SJSA1 (cell line): ENCODE results near the gene IL17B. TPM values are rescaled to one million over a fixed set of nuclear protein-coding genes. Genes with fewer than 3 reads are reported as not detected.
A peak's percentile ranks its signal among the peaks of the same experiment; 100 is the strongest.

Experiments
- DNase-seq, 2 experiments: peaks; one replicate each; pipeline ENCODE4 v3.0.0-alpha.2; 2015 to 2020; ENCODE audit warnings: low spot score in 2 of 2, low read depth in 1 of 2
- H3K27ac ChIP-seq: fragments of 250-450 bp; sonication (Bioruptor Pico); 2 replicates; pipeline ENCODE4 v1.5.1; 2020; ENCODE audit warnings: mild to moderate bottlenecking, moderate library complexity
- H3K27me3 ChIP-seq: fragments of 250-450 bp; sonication (Bioruptor Pico); replicated peaks from 2 replicates; pipeline ENCODE4 v1.5.1; 2020; ENCODE audit warnings: mild to moderate bottlenecking, moderate library complexity
- H3K36me3 ChIP-seq: fragments of 250-450 bp; sonication (Bioruptor Pico); 2 replicates; pipeline ENCODE4 v1.5.1; 2020; ENCODE audit warnings: mild to moderate bottlenecking
- H3K4me1 ChIP-seq: fragments of 250-450 bp; sonication (Bioruptor Pico); replicated peaks from 2 replicates; pipeline ENCODE4 v1.6.1; 2021; ENCODE audit warnings: mild to moderate bottlenecking
- H3K4me3 ChIP-seq: fragments of 250-450 bp; sonication (Bioruptor Pico); 2 replicates; pipeline ENCODE4 v1.5.1; 2020; ENCODE audit warnings: mild to moderate bottlenecking
- H3K9me3 ChIP-seq: fragments of 250-450 bp; sonication (Bioruptor Pico); replicated peaks from 2 replicates; pipeline ENCODE4 v1.5.1; 2020; ENCODE audit warnings: mild to moderate bottlenecking
- total RNA-seq: library from RNA; depleted of rRNA; stranded (reverse); fragments of >200 nt; shearing (Covaris generic); gene quantifications from 2 replicates; pipeline ENCODE4 v1.2.3, GENCODE V29; 2014

Gene IL17B
- total RNA-seq, 1 experiment from 2014 or later = 1.00 TPM

DNA sequence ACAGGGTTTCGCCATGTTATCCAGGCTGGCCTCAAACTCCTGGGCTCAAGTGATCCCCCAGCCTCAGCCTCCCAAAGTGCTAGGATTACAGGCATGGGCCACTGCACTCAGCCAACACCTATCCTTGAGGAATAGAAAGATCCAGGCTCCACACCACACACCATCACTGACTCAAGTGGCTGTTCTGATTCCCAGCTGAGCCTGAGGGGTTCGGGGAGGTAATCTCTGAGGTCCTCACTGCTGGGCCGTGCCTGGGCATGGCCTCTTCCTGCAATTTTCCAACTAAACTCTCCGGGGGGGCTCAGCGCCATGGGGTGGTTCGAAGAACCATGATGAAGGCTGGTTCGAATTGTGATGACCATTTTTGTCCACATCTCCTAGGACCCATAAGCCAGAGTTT is 31.0 kb upstream of the IL17B start:
- no peaks in the 10 kb centered on the region for H3K9me3 ChIP-seq
- H3K36me3 ChIP-seq = peaks cover 76% of the 10 kb centered on the region
- no peaks in the 10 kb centered on the region for H3K27me3 ChIP-seq
- peaks cover 93% of the 10 kb centered on the region for H3K4me1 ChIP-seq
- H3K27ac ChIP-seq = no peak overlapping the region
- H3K4me3 ChIP-seq = no peak overlapping the region
- DNase-seq = no peak

DNA sequence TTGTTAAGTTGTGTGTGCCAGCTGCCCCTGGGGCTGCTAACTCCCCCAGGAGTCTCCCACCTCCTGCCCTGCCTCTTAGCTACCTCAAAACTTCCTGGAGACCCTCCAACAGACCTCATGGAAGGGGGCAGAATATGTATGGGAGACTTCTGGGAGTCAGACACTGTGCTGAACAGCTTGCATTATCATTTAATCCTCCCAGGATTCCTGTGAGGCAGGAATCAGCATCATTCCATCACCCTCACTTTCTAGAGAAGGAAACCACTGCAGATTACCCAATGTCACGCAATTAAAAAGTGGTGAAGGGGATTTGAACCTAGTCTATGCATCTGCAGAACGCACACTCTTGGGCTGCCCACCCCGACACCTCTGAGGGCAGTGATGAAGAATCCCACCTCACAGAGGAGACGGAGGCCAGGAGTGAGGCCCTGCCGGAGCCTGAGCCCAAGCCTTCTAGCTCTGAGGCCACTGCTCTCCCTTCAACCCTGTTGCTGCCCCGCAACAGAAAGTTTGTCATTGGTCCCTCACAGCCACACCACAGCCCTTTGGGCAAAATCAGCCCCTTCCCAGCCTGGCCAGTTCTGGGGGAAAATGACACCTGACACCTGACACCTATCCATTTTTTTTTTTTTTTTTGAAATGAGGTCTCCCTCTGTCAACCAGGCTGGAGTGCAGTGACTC is 30.3 kb upstream of the IL17B start:
- peaks cover 70% of the 10 kb centered on the region for H3K36me3 ChIP-seq
- no peaks in the 10 kb centered on the region for H3K27me3 ChIP-seq
- peak overlapping the region; percentile 52 for H3K4me3 ChIP-seq
- no peak for DNase-seq
- no peak overlapping the region for H3K27ac ChIP-seq
- H3K9me3 ChIP-seq = no peaks in the 10 kb centered on the region
- H3K4me1 ChIP-seq = peaks cover 93% of the 10 kb centered on the region

- peaks cover 60% of the 10 kb centered on the region for H3K36me3 ChIP-seq
- peaks cover 93% of the 10 kb centered on the region for H3K4me1 ChIP-seq
- no peak overlapping the region for H3K27ac ChIP-seq
- H3K4me3 ChIP-seq = peak overlapping the region; percentile 52
- H3K9me3 ChIP-seq = no peaks in the 10 kb centered on the region
- H3K27me3 ChIP-seq = no peaks in the 10 kb centered on the region
- DNase-seq = no peak
Measured at GRCh38 chr5:149408252-149409099, 29.4 kb upstream of the IL17B start.

DNA sequence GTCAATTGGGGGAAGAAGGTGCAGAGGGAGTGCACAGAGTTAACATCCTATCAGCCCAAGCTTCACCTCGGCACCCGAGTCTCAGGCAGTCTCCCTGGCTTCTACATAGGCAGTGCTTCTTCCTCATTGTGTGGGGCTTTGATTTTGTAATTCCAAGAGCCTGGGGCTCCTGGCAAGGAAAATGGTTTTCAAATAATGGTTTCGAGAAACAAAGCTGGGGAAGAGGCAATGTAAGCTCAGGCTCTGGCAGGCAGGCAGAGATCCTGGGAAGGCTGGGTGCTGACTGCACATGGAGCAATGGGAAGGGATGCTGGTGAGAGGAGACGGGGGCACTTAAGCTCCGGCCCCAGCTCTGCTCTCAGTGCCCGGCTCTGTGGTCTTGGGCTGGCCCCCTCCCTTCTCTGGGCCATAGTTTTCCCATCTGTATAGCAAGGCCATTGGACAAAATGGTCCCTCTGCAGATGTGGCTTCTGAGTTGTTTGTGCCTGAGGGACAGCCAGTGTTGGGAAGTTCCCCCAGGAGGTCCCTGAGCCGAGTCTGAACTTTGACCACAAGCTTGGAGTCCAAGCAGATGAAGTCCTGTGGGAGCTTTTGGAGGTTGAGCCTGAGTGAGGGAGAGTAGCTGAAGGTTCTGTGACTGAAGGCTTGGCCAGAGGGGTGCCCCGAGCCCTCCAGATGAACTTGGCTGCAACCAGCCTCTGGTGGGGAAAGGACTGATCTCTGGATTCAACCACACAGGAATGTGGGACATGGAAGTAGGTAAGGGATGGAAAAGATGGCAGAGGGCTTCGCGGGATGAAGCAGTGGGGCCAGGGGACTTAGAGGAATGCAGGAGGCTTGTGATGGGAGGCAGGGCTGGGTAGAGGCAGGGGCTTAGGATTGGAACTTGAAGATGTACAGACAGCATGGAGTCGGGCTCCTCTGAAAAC is 28.5 kb upstream of the IL17B start:
- Histone ChIP-seq H3K27me3 (no peaks in the 10 kb centered on the region), H3K9me3 (no peaks in the 10 kb centered on the region), H3K27ac (peak overlapping the region; percentile 89), H3K4me3 (peak overlapping the region; percentile 52), H3K4me1 (peaks cover 96% of the 10 kb centered on the region), H3K36me3 (peaks cover 52% of the 10 kb centered on the region)
- peak in 1 of 2 experiments; percentile 61 for DNase-seq

GRCh38 chr5:149406979-149407306 is 27.9 kb upstream of the IL17B start:
- Histone ChIP-seq H3K9me3 (no peaks in the 10 kb centered on the region), H3K36me3 (peaks cover 45% of the 10 kb centered on the region), H3K4me3 (peak overlapping the region; percentile 52), H3K27ac (peak overlapping the region; percentile 89), H3K27me3 (no peaks in the 10 kb centered on the region), H3K4me1 (peaks cover 97% of the 10 kb centered on the region)
- DNase-seq = no peak

DNA sequence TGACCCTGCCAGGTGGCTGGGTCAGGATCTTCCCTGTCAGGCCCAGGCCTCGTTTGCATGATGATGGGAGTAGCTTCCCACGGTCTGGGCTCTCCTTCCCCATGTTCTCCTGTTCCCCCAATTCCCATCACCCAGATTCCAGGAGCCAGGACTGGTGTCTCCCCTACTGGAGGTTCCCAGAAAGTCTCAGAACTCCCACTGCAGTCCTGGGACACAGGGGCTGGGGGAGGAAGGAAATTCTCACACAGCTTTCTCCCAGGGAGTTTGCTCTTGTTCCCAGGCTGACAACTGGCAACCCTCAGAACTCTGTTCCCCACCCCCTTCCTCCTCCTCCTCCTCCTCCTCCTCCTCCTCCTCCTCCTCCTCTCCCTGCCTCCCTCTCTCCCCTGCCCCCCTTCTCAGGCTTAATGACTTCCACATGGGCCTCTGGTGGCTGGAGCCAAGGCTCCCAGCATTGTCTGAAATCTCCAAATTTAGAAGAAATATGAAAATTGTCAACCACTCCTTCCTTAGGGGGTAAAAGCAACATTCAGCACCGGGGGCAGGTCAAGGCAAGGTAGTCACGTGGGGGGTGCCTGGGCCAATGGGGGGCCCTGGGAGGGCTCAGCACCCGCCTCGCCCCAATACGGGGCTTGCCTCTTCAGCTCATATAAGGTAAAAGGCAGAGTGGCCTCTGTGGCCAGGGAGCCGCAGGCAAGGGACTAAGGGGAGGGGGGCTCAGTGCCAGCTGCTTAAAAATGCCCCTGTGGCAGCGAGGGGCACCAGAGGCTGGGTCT is 27.3 kb upstream of the IL17B start:
- H3K36me3 ChIP-seq = peaks cover 40% of the 10 kb centered on the region
- peak; percentile 94 to 96 for DNase-seq
- no peaks in the 10 kb centered on the region for H3K9me3 ChIP-seq
- peak overlapping the region; percentile 52 for H3K4me3 ChIP-seq
- peak overlapping the region; percentile 89 for H3K27ac ChIP-seq
- H3K4me1 ChIP-seq = peaks cover 93% of the 10 kb centered on the region
- no peaks in the 10 kb centered on the region for H3K27me3 ChIP-seq

DNA sequence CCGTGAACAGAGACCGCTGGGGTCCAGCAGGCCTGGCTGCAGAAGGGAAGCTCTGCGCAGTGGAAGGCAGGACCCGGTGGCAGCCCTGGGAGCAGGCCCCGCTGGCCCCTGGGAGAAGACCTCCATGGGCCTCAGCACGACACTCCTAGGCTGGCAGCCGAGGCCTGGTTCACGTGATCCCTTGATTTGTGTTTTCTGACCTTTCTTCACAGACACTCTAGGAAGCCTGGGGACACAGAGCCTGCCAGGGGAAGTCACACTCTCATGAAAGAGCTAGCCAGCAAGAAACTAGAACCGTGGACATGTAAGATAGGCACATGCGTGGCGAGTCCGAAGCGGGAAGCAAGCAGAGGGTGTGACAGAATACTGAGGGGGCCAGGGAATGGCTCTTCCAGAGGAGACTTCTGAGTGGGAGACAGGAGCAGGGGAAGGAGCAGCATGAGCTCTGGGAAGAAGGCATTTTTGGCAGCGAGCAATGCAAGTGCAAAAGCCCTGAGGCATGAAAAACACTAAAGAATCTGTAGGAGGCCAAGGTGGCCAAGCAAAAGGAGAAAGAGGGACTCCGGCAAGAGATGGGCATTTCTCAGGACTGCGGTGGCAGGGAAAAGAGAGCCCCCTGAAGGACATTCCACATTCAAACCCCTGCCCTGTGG is 26.6 kb upstream of the IL17B start:
- H3K27ac ChIP-seq = peak overlapping the region; percentile 89
- peak in 1 of 2 experiments; percentile 55 for DNase-seq

GRCh38 chr5:149404746-149405549 is 25.9 kb upstream of the IL17B start:
- H3K27ac ChIP-seq = peak overlapping the region; percentile 89
- no peaks in the 10 kb centered on the region for H3K27me3 ChIP-seq
- H3K4me1 ChIP-seq = peaks cover 79% of the 10 kb centered on the region
- H3K4me3 ChIP-seq = peak overlapping the region; percentile 4
- H3K9me3 ChIP-seq = no peaks in the 10 kb centered on the region
- H3K36me3 ChIP-seq = peaks cover 25% of the 10 kb centered on the region
- peak; percentile 93 to 97 for DNase-seq

More for the DNA sequence above, 26.6 kb upstream of the IL17B start:
- H3K9me3 ChIP-seq = no peaks in the 10 kb centered on the region
- H3K36me3 ChIP-seq = peaks cover 32% of the 10 kb centered on the region
- no peaks in the 10 kb centered on the region for H3K27me3 ChIP-seq
- H3K4me3 ChIP-seq = peak overlapping the region; percentile 4
- H3K4me1 ChIP-seq = peaks cover 86% of the 10 kb centered on the region

DNA sequence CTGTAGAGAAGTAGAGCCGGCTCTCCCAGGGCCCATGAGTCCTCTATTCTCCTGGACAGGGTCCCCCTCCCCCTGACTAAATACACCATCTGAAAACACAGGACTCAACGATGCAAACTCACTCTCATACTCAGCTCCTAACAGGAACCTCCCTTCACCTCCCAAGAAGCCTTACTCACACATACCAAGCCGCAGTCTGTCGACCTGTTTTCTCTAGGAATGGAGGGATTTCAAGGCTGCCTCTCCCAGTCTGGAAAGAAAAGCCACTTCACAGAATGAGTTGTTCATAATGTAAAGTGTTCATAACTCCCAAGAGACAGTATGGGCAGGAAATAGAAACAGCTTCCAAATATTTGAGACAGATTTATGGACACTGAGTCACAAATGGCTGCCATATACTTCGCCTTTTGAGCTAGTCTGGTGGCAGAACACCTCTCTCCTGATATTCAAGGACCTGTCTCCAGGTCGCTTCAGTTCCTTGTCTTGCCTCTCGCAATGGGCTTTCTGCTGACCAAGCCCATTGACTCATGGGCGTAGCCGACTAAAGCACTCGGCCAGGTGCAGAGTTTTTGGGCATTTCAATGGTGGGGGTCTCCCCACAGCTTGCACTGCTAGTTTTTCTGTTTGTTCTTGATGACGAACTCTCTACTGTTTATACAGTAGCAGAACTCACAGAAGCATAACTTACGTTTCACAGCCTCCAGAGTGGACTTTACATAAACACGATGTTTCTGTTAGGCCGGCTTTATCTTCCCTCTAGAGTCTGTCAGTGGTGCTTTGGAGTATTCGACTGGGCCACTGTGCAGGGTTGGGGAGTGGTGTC is 25.0 kb upstream of the IL17B start:
- H3K27me3 ChIP-seq = no peaks in the 10 kb centered on the region
- no peaks in the 10 kb centered on the region for H3K9me3 ChIP-seq
- H3K4me1 ChIP-seq = peaks cover 71% of the 10 kb centered on the region
- DNase-seq = peak; percentile 94 to 99
- no peak overlapping the region for H3K4me3 ChIP-seq
- H3K36me3 ChIP-seq = peaks cover 17% of the 10 kb centered on the region
- peak overlapping the region; percentile 89 for H3K27ac ChIP-seq

DNA sequence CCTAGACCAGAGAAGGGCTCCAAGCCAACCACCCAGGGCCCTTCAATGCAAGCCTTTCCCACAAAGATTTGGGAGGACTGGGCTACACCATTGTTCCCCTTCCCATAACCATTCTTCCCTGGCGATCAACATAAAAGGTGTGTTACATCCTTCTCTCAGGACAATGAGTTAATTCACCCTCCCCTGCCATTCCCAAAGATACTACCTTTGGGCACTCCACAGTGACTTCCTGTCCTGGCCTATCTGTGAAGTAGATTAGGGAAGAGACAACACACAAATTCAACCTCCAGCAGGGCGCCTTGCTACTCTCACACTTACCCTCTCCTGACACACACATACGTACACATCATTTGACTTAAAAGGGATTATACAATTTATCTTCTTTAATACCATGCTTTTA is 23.2 kb upstream of the IL17B start:
- H3K9me3 ChIP-seq = no peaks in the 10 kb centered on the region
- peaks cover 53% of the 10 kb centered on the region for H3K4me1 ChIP-seq
- no peaks in the 10 kb centered on the region for H3K27me3 ChIP-seq
- no peak overlapping the region for H3K4me3 ChIP-seq
- no peak overlapping the region for H3K27ac ChIP-seq
- no peaks in the 10 kb centered on the region for H3K36me3 ChIP-seq
- no peak for DNase-seq

DNA sequence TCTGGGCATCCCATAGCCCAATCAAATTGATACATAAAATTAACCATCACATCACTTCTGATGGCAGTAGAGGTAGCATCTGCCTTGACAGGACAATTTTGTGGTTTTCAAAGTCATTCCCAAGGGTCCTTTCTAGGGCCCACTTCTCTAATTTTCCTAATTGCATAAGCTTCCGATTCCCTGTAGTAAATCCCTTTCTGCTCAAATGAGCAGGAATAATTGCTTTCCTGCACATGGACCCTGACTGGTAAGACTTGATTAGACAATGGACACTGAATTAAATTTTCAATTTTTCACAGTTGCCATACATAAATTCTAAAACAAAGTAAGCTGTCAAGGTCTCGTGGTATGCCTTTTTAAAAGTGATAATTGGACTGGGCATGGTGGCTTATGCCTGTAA is 22.0 kb upstream of the IL17B start:
- Histone ChIP-seq H3K36me3 (no peaks in the 10 kb centered on the region), H3K27ac (no peak overlapping the region), H3K4me1 (peaks cover 40% of the 10 kb centered on the region), H3K27me3 (no peaks in the 10 kb centered on the region), H3K9me3 (no peaks in the 10 kb centered on the region), H3K4me3 (no peak overlapping the region)
- DNase-seq = no peak
